Measurements from ENCODE around the gene VWCE.
"Not testable (repeated sequence)": the region's sequence is repeated elsewhere in the genome, so short reads cannot be mapped to it uniquely, and the experiment has no call there.

Gene VWCE

DNA sequence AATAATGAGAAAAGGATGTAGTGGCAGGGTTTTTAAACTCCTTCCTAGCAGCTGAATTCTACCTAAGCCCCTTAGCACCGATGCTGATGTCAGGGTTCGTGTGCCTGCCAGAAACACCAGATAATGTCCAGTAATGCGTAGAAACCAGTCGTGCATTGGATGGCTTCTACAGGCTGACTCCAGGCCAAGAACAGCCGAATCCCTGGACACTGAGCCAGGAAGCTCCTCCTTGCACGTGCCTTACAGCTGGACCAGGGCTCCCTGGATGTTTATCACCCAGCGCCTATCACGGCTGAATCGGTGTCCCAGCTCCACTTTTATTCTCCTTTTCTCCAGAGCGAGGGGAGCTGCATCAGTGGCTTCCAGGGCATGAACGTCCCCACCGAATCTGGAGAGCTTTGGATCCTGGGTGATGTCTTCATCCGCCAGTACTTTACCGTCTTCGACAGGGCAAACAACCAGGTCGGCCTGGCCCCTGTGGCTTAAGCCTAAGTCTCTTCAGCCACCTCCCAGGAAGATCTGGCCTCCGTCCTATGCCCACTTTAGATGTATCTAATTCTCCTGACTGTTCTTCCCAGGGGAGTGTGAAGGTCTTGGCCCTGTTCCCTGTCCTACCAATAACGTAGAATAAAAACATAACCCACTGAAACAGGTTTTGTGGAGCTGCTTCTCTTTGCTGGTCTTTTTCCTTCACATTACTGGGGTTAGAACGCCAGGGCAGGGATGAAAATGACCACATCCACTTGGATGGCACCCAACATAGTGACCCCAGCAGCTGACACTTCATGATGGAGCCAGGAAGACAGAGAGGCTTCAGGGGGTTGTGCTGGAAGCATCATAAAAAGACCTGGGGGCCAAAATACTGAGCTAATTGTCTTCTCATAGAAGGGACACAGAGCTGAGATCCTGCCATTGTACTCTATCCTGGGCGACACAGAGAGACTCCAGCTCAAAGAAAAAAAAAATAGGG is 44.0 kb downstream of the VWCE start:
- DNase-seq, result not testable (repeated sequence)

DNA sequence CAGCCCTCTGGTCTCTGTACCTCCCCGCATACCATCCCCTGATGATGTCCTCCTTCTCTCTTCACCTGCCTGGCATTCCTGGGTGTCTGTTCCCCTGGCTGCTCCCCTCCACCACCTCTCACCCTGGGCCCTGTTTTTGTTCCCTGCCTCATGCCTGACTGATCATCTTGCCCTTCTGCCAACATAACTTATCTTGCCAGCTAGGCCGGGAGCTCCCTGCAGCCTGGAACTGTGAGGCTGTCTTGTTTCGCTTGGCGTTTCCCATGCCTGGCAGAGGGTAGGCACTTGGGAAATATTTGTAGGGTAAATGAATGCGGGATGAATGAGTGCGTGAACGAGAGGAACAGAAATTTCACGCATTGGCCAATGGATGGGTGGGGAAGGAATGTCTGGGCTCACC is 45.9 kb downstream of the VWCE start:
- not testable (repeated sequence) for DNase-seq

DNA sequence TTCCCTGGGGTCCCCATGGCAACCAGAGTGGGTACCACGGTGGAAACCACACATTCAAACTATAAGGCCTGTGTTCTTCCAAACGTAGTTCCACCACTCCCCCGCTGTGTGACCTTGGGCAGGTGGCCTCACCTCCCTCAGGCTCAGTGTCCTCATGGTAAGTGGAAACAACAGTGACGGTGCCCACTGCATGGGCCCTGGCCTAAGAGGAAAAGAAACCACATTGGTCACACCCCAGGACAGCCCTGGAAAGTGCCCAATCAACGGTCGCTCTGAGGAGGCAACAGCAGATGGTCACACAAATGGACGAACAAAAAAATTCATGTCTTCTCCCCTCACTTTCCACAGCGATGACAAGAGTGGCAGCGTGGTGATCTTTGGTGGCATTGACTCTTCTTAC is 47.0 kb downstream of the VWCE start:
- DNase-seq, result not testable (repeated sequence)

GRCh38 chr11:61245284-61245964 is 49.7 kb downstream of the VWCE start:
- not testable (repeated sequence) for DNase-seq

DNA sequence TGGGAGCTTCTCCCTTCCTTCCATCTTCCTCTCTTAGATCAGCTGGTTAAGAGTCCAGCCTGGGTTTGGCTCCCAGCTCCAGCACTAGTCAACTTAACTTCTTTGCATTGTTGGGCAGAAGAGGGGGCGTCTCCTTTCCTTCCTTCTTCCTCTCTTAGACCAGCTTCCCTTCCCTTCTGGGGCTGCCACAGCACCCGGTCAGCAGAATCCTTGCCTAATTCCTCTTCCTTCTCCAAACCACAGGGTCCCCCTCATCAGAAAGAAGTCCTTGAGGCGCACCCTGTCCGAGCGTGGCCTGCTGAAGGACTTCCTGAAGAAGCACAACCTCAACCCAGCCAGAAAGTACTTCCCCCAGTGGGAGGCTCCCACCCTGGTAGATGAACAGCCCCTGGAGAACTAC is 53.6 kb downstream of the VWCE start:
- not testable (repeated sequence) for DNase-seq

DNA sequence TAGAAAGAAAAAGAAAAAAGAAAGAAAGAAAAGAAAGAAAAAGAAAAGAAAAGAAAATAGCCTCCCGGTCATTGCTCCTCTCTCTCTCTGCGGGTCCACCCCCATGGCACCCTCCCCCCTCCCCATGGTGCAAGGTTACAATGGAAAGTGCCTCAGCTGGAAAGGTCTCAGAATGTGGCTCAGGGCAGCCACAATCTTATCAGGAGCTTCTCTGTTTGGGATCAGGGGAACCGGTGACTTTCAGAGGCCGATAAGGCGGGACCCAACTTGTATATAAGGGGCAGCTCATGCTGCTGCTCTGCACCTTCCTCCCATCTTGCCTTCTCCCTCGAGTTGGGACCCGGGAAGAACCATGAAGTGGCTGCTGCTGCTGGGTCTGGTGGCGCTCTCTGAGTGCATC is 54.2 kb downstream of the VWCE start, which contains the start of gene PGA5:
Gene PGA5 (plus strand): TSS at position 301 of the 400 bp plus-strand sequence. CDS start 52 bp downstream, at position 353.
- DNase-seq, result not testable (repeated sequence)

DNA sequence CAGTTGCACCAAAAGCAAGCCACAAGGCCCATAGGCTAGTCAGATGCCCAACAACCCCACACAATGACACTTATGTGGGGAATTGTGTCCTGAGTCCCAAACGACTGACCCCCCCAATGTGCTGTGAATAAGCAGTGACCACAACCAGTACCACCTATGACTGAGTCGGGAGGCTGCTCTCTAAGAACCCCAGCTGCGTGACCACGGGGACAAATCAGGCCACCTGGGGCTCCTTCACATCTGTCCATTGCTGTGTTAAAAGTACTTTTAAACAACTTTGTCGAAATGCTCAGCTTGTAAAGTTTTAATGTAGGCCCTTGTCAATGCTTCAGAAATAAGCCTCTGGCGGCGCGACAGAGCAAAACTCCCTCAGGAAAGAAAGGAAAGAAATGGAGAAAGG is 54.8 kb downstream of the VWCE start:
- not testable (repeated sequence) for DNase-seq

- DNase-seq, result not testable (repeated sequence)
These were observed 58.0 kb downstream of the VWCE start for GRCh38 chr11:61237130-61237529.

DNA sequence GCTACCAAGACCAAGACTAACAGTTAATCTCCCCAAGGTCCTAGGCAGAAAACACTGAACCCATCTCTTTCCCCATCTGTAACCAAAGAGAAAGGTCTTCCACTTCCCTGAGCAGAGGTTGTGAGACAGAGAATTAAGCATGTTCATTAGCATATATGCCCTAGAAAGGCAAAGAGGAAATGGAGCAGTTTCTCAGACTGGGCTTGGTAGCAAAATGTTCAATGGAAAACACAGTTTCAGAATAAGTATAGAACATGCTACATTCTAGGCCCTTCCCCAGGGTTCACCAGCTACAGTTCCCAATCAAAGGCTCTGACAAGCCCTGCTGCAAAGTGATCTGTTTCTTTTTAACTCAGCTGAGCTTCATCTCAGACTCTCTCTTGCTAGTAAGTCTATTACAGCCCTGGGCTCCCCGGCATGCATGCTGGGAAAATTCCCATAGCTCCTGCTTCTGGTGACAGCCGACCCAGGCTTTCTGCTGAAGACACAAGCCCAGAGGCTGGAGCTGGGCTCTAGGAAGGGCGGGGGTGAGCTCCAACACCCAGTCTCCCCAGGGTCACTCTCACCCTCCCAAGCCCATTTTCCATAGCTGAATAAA is 62.5 kb downstream of the VWCE start:
- not testable (repeated sequence) for DNase-seq

- DNase-seq, result not testable (repeated sequence)
These were observed 63.5 kb downstream of the VWCE start for GRCh38 chr11:61231585-61231984.

GRCh38 chr11:61231033-61231432 is 64.1 kb downstream of the VWCE start:
- not testable (repeated sequence) for DNase-seq

- not testable (repeated sequence) for DNase-seq
These were observed 65.7 kb downstream of the VWCE start for GRCh38 chr11:61229458-61229857.

GRCh38 chr11:61226457-61227137 is 68.5 kb downstream of the VWCE start:
- DNase-seq, result not testable (repeated sequence)

- DNase-seq, result not testable (repeated sequence)
These were observed 72.4 kb downstream of the VWCE start for GRCh38 chr11:61222692-61223091.

- not testable (repeated sequence) for DNase-seq
These were observed 73.1 kb downstream of the VWCE start, which contains the start of gene PGA4 for GRCh38 chr11:61222047-61222446. PGA4 (plus strand) TSS chr11:61222347; CDS start chr11:61222401, 54 bp downstream.

- DNase-seq, result not testable (repeated sequence)
These were observed 76.1 kb downstream of the VWCE start for GRCh38 chr11:61219016-61219415.

GRCh38 chr11:61218306-61218705 is 76.8 kb downstream of the VWCE start:
- DNase-seq, result not testable (repeated sequence)

DNA sequence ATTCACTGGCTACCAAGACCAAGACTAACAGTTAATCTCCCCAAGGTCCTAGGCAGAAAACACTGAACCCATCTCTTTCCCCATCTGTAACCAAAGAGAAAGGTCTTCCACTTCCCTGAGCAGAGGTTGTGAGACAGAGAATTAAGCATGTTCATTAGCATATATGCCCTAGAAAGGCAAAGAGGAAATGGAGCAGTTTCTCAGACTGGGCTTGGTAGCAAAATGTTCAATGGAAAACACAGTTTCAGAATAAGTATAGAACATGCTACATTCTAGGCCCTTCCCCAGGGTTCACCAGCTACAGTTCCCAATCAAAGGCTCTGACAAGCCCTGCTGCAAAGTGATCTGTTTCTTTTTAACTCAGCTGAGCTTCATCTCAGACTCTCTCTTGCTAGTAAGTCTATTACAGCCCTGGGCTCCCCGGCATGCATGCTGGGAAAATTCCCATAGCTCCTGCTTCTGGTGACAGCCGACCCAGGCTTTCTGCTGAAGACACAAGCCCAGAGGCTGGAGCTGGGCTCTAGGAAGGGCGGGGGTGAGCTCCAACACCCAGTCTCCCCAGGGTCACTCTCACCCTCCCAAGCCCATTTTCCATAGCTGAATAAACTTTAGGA is 81.3 kb downstream of the VWCE start:
- not testable (repeated sequence) for DNase-seq

DNA sequence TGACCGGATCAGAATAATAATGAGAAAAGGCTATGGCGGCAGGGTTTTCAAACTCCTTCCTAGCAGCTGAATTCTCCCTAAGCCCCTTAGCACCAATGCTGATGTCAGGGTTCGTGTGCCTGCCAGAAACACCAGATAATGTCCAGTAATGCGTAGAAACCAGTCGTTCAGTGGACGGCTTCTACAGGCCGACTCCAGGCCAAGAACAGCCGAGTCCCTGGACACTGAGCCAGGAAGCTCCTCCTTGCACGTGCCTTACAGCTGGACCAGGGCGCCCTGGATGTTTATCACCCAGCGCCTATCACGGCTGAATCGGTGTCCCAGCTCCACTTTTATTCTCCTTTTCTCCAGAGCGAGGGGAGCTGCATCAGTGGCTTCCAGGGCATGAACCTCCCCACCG is 82.9 kb downstream of the VWCE start:
- not testable (repeated sequence) for DNase-seq

- not testable (repeated sequence) for DNase-seq
These were observed 83.7 kb downstream of the VWCE start for GRCh38 chr11:61211327-61211952.

GRCh38 chr11:61210629-61211028 is 84.5 kb downstream of the VWCE start:
- not testable (repeated sequence) for DNase-seq
